Upper lobe of left lung (tissue), 4 donors: ENCODE results near the gene CTSL.

ENCODE experiments used
- CTCF ChIP-seq, 6 experiments: fragments of 450-650 bp in 4 of 6; fragments of 200-600 bp in 2 of 6; sonication (generic) in 2 of 6; IDR thresholded peaks; one replicate each; pipeline ENCODE4 v1.5.1; 2016 to 2019; ENCODE audit warnings: antibody characterized with exemption in 6 of 6
- POLR2A ChIP-seq, 4 donors: fragments of 450-650 bp; IDR thresholded peaks; one replicate each; pipeline ENCODE4 v1.5.1; 2016 to 2017; ENCODE audit warnings: antibody characterized with exemption in 4 of 4, mild to moderate bottlenecking in 2 of 4

GRCh38 chr9:87740209-87740608 lies 14.3 kb downstream of the CTSL start:
- no peak for TF ChIP-seq CTCF (IDR thresholded peaks at IDR 0.05)
- TF ChIP-seq POLR2A (IDR thresholded peaks at IDR 0.05) = no peak
